PC-9 (cell line): Measurements from ENCODE around the gene ISM1.

Source experiments
- EZH2 ChIP-seq: fragments of 200-600 bp; sonication (generic); IDR thresholded peaks from 2 replicates; pipeline ENCODE4 v1.8.0; 2017; ENCODE audit warnings: antibody characterized with exemption, low read depth
- TF ChIP-seq, protein P1 (sequence below): fragments of 200-600 bp; sonication (generic); conservative IDR thresholded peaks from 2 replicates; pipeline ENCODE4 v1.6.1; 2017; ENCODE audit warnings: mixed run types, antibody characterized with exemption, mild to moderate bottlenecking, moderate library complexity

DNA sequence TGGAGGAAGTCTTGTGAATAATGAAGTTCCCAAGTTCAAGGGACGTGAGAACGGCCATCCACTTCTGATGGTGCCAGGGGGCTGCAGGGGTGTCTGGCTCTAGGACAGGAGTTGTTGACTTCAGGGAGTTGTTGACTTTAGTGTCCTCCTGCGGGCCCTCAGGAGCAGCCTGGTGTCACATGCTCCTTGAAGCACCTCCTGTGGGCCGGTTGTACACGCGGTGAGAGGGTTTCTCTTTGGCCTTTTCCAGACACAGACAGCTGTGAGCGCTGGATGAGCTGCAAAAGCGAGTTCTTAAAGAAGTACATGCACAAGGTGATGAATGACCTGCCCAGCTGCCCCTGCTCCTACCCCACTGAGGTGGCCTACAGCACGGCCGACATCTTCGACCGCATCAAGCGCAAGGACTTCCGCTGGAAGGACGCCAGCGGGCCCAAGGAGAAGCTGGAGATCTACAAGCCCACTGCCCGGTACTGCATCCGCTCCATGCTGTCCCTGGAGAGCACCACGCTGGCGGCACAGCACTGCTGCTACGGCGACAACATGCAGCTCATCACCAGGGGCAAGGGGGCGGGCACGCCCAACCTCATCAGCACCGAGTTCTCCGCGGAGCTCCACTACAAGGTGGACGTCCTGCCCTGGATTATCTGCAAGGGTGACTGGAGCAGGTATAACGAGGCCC, 77.8 kb downstream of the ISM1 start:
- no peak for TF ChIP-seq EZH2
- TF ChIP-seq, protein P1, sequence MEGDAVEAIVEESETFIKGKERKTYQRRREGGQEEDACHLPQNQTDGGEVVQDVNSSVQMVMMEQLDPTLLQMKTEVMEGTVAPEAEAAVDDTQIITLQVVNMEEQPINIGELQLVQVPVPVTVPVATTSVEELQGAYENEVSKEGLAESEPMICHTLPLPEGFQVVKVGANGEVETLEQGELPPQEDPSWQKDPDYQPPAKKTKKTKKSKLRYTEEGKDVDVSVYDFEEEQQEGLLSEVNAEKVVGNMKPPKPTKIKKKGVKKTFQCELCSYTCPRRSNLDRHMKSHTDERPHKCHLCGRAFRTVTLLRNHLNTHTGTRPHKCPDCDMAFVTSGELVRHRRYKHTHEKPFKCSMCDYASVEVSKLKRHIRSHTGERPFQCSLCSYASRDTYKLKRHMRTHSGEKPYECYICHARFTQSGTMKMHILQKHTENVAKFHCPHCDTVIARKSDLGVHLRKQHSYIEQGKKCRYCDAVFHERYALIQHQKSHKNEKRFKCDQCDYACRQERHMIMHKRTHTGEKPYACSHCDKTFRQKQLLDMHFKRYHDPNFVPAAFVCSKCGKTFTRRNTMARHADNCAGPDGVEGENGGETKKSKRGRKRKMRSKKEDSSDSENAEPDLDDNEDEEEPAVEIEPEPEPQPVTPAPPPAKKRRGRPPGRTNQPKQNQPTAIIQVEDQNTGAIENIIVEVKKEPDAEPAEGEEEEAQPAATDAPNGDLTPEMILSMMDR = no peak
